Ramos (cell line): ENCODE results near the gene TMEM53.

Source experiments
- in situ Hi-C: fragments of 300-500 bp; cut with MboI; formaldehyde crosslinking; loops from one replicate; pipeline ENCODE4 v1.14.3; 2022; ENCODE audit warnings: low sequenced_read_pairs; ENCODE audit not compliant: unreplicated experiment

Gene TMEM53

GRCh38 chr1:44674113-44675000 is at the start of gene TMEM53, which contains the start of gene ARMH1:
TSS of gene TMEM53 (minus strand) at chr1:44674481. CDS start at chr1:44674391, 90 bp downstream.
TSS of gene ARMH1 (plus strand) at chr1:44674714. CDS start at chr1:44689698, 14,984 bp downstream.
- in situ Hi-C loops, result no loop called here

DNA sequence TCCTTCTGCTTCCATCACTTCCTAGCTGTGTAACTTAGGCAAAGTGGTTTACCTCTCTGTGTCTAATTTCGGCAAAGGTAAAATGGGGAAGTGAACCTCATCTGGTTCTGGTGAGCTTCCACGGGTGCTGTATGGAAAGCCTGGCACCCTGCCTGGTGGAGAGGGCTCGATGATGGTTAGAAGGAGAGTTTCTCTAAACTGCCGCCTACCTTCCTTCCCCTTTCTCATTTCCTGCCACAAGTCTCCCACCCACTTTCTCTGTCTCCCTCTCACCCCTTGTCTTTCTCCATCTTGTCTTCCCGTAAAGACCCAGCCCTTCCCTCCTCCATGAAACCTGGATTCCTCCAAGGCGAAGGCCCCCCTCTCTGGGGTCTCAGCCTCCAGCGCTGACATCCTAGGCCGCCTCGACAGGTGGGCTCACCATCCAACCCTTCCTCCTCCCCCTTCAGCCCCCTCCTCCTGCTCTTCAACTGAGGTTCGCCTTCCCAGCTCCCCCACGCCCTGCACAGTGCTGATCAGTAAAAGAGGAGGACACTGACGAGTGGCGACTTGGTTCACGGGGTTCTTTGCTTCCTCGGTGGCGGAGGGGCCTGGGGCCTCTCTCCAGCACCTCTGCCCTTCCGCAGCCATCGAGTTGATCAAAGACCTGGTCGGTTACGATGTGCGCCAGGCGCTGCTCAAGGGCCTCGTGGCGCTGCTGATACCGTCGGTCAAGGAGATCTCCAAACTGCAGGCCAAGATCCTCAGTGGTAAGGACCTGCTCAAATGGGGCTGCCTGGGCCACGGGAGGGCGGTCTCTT is 49.4 kb upstream of the TMEM53 start:
- in situ Hi-C loops, result no loop called here

- in situ Hi-C loops, result no loop called here
Measured at GRCh38 chr1:44723064-44723463, 48.8 kb upstream of the TMEM53 start.

- in situ Hi-C loops, result no loop called here
Measured at GRCh38 chr1:44721485-44722361, 47.4 kb upstream of the TMEM53 start.

GRCh38 chr1:44720281-44720680 is 46.0 kb upstream of the TMEM53 start:
- in situ Hi-C loops, result no loop called here

GRCh38 chr1:44719318-44719717 is 45.0 kb upstream of the TMEM53 start:
- in situ Hi-C loops, result loop anchor here (5.0 to 10.0 kb wide), 3 partner anchors 293 to 775 kb away; partner anchors contain the start of genes HECTD3, TESK2 and UROD

GRCh38 chr1:44718091-44718490 is 43.8 kb upstream of the TMEM53 start:
- in situ Hi-C loops, result loop anchor here (5.0 to 10.0 kb wide), 3 partner anchors 294 to 777 kb away; partner anchors contain the start of genes HECTD3, TESK2 and UROD

DNA sequence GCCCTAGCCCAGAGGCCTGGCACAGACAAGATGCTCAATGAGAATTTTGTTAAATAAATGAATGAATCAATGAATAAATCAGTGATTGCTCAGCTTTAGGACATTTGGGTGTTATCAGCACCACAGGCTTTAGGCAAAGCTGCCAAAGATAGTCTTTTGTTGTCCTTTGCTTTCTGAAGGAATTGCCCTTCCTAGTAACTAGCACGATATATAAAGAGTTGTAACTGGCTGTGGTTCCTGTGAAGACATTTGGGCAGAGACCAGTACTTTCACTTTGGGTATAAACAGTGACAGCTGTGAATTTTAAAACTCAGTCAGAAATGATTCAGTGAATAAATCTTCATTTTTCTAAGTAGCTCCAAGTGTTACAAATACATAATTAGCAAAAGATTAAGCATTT is 43.4 kb upstream of the TMEM53 start:
- in situ Hi-C loops, result loop anchor here (5.0 to 10.0 kb wide), 3 partner anchors 295 to 777 kb away; partner anchors contain the start of genes HECTD3, TESK2 and UROD

DNA sequence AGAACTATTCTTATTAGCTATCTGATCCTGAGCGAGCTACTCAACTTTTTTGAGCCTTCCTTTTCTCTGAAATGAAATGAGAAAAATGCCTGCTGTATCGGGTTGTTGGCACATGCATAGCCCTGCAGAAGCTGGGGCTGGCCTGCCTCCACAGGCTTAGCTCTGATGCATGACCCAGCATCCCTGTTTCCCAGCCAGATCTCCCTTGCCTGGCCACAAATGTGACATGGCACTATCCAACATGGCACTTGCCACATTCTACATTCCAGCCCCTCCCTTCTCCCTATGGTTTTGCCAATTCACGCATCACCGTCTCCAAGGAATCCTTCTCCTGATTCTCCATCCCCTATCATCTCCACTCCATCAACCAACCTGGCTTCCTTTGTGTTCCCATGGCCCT is 42.9 kb upstream of the TMEM53 start:
- in situ Hi-C loops, result loop anchor here (5.0 to 10.0 kb wide), 3 partner anchors 295 to 778 kb away; partner anchors contain the start of genes HECTD3, TESK2 and UROD

DNA sequence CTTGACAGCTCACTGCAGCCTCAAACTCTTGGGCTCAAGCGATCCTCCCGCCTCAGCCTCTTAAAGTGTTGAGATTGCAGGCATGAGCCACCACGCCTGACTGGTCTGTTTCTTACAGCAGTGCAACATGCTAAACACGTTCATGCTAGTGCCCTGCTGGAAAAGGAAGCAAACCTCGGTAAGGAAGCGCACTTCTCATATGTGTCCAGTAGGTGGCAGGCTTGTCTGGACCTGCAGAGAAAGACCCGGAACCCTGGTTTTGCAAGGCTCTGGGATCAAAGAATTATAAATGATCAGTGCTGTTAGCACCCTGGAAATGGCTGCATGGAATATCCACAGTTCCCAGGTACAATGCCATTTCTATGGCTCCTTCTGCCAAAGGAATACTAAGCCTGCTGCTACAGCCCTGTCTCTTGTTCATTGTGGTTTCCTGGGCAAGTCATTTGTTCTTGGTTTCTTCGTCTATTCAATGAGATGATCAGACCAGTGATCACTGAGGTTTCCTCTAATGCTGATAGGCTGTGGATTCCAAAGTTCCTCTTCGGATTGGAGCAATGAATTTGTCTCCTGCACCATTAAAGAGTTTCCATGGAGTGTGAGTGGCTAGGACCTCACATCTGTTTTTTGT is 40.8 kb upstream of the TMEM53 start:
- in situ Hi-C loops, result loop anchor here (5.0 to 10.0 kb wide), 3 partner anchors 297 to 780 kb away; partner anchors contain the start of genes HECTD3, TESK2 and UROD

GRCh38 chr1:44714532-44714931 is 40.3 kb upstream of the TMEM53 start:
- in situ Hi-C loops, result loop anchor here (10.0 kb wide), 2 partner anchors 590 to 780 kb away; partner anchors contain the start of gene TESK2

- in situ Hi-C loops, result loop anchor here (10.0 kb wide), 2 partner anchors 591 to 781 kb away; partner anchors contain the start of gene TESK2
Measured at GRCh38 chr1:44713321-44713781, 39.1 kb upstream of the TMEM53 start.

DNA sequence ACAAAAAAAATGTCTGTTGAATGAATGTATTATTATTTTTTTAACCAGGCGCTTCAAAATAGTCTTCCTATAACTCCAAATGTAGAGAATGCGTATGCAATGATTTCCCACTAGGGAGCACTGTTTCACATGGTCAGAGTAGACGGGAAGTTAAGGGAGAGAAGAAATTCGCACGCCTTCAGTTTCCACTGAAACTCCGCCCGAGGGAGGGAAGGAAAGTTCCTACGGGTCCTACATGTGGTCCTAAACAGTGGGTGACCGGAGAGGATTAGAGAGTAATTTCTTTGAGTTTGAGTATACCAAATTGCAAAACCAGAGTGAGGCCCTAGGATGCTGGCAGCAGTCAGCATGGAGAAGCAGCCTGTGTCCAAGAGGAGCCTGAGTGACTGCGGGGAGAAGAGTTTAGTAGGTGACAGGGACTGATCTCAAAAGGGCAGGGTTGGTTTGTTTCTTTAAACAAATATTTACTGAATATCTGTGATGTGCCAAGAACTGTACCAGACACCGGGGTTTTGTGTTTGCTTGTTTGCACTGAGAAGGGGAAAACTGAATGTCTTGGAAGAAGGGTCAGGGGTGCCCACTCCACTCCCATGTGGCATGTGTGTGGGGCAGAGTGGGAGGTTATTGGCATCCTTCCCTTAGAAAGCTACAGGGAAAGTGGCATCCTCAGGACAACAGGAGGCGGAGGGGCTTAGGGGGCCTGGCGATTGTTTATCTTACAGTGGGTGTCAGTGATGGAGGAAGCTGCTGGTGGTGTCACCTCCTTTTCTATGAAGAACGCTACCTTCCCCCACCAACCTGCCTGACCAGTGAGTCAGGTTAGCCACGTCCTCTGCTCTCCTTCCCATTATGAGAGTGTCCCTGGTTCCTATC is 33.9 kb upstream of the TMEM53 start:
- in situ Hi-C loops, result no loop called here

DNA sequence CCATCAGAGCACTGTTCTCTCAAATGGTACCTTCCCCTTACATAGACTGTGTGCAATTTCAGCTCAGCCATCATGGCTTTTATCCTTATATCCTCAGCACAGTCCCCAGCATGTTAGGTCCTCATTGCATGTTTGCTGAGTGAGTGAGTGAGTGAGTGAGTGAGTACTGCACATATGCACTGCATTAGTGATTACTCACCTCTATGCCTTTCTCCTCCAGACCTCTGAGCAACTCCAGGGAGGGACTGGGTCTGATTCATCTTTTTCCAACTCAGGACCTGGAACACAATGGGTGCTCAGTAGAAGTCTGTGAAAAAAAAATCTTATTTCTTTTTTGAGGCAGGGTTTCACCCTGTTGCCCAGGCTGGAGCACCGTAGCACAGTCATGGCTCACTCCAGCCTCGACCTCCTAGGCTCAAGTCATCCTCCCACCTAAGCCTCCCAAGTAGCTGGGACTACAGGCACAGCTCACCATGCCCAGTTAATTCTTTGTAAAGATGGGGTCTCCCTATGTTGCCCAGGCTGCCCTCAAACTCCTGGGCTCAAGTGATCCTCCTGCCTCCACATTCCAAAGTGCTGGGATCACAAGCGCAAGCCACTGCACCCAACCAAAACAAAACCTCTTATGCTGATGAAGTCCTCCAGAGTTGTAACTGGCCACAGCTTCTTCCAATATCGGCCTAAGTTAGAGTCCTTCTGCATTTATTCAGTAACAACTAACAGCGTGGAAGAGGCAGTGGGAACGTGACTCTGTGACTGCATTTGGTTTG is 33.0 kb upstream of the TMEM53 start:
- in situ Hi-C loops, result no loop called here

GRCh38 chr1:44705938-44706337 is 31.7 kb upstream of the TMEM53 start:
- in situ Hi-C loops, result no loop called here

DNA sequence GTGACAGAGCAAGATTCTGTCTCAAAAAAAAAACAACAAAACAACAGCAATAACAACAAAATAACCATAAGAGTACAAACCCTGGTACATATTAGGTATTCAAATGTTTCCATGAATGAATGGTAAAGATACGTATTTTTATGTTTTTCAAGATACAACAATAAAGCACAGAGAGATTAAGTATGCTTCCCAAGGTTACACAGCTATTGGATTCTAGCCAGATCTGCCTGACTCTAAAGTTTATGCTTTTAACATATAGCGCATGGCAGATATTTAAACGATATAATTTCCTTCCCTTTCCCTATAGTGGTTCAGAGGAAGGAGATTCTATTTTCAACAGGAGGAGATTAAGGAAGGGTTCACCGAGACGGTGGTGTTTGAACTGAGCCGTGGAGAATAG is 31.2 kb upstream of the TMEM53 start:
- in situ Hi-C loops, result no loop called here

DNA sequence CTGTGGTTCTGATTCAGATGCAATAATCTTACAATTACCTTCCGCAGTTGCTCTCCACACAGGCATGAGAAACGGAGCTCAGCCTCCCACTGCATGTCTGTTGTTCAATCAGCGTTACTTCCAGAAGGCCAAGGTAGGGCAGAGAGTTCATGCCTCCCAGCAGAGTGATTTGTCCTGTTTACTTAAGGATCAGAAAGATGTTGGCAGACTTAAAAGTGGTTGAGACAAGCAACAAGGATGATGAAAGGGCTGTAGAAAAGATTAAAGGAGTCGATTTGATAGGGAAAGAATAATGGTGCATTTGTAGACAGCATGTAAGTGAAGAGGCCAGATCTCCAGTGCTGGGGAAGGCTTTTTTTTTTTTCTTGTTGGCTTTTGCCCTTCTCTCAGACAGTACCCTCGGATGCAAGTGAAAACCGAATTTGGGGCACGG is 26.9 kb upstream of the TMEM53 start:
- in situ Hi-C loops, result no loop called here
